HEK293 (cell line): ENCODE results near the gene IGLL1.

Experiments used
- MEIS1 ChIP-seq: sonication (generic); formaldehyde crosslinking; IDR thresholded peaks from 2 replicates; pipeline ENCODE4 v1.8.1; 2022; ENCODE audit warnings: missing genetic modification reagents, mild to moderate bottlenecking, borderline replicate concordance
- ZNF121 ChIP-seq: fragments of 450-650 bp; formaldehyde crosslinking; IDR thresholded peaks from 2 replicates; pipeline ENCODE4 v1.5.1; 2016; ENCODE audit warnings: missing biosample characterization, missing genetic modification characterization
- ZNF510 ChIP-seq: fragments of 450-650 bp; formaldehyde crosslinking; IDR thresholded peaks from 2 replicates; pipeline ENCODE4 v1.5.1; 2018; ENCODE audit warnings: mild to moderate bottlenecking, missing genetic modification characterization, missing biosample characterization; ENCODE audit not compliant: insufficient replicate concordance
- ZNF747 ChIP-seq: fragments of 450-650 bp; formaldehyde crosslinking; IDR thresholded peaks from 2 replicates; pipeline ENCODE4 v1.5.1; 2016; ENCODE audit warnings: missing biosample characterization, missing genetic modification characterization
- TF ChIP-seq, protein P1 (sequence below): fragments of 450-650 bp; formaldehyde crosslinking; IDR thresholded peaks from 2 replicates; pipeline ENCODE4 v1.5.1; 2016; ENCODE audit warnings: missing biosample characterization, missing genetic modification characterization
- TF ChIP-seq, protein P2 (sequence below): IDR thresholded peaks from 2 replicates; pipeline ENCODE4 v1.6.1; 2011; ENCODE audit warnings: mild to moderate bottlenecking, low read depth, low read length, borderline replicate concordance

DNA sequence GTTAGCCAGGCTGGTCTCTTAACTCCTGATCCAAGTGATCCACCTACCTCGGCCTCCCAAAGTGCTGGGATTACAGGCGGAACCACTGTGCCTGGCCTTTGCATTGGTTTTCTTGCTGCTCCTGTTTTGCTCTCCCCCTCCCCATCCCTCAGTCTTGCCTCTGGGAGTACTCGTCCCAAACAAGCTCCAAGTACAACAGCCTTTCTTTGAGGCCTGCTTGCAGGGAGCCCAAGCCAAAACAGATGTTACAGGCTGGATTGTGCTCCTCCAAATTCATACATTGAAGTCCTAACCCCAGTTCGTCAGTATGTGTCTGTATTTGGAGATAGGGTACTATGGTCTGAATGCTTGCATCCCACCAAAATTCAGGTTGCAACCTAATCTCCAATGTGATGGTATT, 8.6 kb downstream of the IGLL1 start:
- TF ChIP-seq, protein P1, sequence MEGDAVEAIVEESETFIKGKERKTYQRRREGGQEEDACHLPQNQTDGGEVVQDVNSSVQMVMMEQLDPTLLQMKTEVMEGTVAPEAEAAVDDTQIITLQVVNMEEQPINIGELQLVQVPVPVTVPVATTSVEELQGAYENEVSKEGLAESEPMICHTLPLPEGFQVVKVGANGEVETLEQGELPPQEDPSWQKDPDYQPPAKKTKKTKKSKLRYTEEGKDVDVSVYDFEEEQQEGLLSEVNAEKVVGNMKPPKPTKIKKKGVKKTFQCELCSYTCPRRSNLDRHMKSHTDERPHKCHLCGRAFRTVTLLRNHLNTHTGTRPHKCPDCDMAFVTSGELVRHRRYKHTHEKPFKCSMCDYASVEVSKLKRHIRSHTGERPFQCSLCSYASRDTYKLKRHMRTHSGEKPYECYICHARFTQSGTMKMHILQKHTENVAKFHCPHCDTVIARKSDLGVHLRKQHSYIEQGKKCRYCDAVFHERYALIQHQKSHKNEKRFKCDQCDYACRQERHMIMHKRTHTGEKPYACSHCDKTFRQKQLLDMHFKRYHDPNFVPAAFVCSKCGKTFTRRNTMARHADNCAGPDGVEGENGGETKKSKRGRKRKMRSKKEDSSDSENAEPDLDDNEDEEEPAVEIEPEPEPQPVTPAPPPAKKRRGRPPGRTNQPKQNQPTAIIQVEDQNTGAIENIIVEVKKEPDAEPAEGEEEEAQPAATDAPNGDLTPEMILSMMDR (tag by site-specific recombination) = no peak
- TF ChIP-seq ZNF510 (tag by site-specific recombination) = no peak
- TF ChIP-seq, protein P2, sequence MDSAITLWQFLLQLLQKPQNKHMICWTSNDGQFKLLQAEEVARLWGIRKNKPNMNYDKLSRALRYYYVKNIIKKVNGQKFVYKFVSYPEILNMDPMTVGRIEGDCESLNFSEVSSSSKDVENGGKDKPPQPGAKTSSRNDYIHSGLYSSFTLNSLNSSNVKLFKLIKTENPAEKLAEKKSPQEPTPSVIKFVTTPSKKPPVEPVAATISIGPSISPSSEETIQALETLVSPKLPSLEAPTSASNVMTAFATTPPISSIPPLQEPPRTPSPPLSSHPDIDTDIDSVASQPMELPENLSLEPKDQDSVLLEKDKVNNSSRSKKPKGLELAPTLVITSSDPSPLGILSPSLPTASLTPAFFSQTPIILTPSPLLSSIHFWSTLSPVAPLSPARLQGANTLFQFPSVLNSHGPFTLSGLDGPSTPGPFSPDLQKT = no peak
- no peak for TF ChIP-seq ZNF747 (tag by site-specific recombination)
- TF ChIP-seq MEIS1 (CRISPR knock-in tag) = no peak
- no peak for TF ChIP-seq ZNF121 (tag by site-specific recombination)
